ENCODE data around the gene GPR4. TPM values are rescaled to one million over a fixed set of nuclear protein-coding genes. Genes with fewer than 3 reads are reported as not detected.

Gene GPR4
- total RNA-seq, 4 donors from 2014 or later: 2.0 to 10.4 (median 5.9) TPM

DNA sequence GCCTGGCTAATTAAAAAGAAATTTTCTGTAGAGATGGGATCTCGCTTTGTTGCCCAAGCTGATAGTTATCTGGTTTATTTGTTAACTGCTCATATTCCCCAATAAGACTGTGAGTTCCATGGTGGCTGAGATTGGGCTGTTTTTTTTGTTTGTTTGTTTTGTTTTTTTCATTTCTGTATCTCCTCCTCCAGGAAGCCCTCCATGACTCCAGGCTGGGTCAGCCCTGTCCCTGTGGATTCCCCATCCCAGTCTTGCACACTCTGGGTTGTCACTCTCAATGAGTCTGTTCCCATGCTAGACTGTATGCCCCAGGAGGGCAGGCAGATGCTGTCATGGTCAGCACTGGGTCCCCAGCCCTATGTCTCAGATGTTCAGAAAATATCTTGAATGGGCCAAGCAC lies 34.3 kb upstream of the GPR4 start:
- no peak for TF ChIP-seq CTCF (IDR thresholded peaks at IDR 0.05; ENCODE audit: low read depth)

GRCh38 chr19:45632468-45633196 lies 30.6 kb upstream of the GPR4 start:
- no peak for TF ChIP-seq CTCF (IDR thresholded peaks at IDR 0.05; ENCODE audit: low read depth)

DNA sequence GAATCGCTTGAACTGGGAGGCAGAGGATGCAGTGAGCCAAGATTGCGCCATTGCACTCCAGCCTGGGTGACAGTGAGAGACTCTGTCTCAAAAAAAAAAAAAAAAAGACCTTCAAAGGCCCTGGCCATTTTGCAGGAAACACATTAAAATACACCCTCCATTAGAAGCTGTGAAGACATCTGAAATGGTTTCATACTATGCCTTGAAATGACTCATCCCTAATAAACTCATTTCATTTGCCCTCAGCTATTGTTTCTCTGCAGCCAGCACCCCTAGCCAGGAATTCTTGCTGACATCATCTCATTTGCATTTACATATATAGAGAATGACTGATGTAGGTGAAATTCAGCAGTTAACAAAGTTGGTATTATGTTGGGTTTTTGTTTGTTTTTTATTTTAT lies 28.5 kb upstream of the GPR4 start:
- no peak for TF ChIP-seq CTCF (IDR thresholded peaks at IDR 0.05; ENCODE audit: low read depth)

GRCh38 chr19:45629704-45630103 lies 27.7 kb upstream of the GPR4 start:
- TF ChIP-seq CTCF (IDR thresholded peaks at IDR 0.05; ENCODE audit: low read depth): no peak

GRCh38 chr19:45623984-45624383 lies 22.0 kb upstream of the GPR4 start:
- no peak for TF ChIP-seq CTCF (IDR thresholded peaks at IDR 0.05; ENCODE audit: low read depth)

DNA sequence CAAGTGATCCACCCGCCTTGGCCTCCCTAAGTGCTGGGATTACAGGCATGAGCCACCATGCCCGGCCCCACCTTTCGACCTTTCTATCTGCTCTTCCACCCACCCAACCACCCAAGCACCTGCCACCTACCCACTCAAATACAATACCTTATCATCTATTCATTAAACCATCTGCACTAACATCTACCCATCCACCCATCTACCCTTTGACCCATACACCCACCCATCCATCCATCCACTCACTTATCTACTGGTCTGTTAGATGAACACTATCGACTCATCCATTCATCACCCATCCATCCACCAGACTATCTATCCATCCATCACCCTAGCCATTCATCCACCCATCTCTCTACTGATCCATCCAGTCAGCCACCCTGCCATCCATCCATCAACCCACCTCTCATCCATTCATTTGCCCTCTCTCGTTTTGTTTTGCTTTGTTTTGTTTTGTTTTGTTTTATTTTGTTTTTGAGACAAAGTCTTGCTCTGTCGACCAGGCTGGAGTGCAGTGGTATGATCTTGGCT lies 20.0 kb upstream of the GPR4 start:
- TF ChIP-seq CTCF (IDR thresholded peaks at IDR 0.05; ENCODE audit: low read depth): no peak

DNA sequence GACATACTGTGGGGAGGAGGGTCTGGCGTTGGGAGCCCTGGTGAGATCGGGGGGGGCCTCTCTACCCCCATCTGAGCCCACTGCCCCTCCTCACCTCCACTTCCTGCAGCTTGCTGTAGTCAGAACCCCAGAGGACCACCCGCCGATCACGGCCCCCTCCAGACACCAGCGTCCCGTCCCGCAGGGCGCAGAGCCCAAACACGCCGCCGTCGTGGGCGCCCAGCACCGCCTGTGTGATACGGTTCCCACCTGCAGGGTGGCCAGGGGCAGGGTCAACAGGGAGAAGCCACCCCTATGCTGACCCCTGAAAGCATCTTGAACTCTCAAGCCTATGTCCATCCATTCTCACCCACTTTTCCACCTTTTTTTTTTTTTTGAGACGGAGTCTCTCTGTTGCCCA lies 19.4 kb upstream of the GPR4 start:
- no peak for TF ChIP-seq CTCF (IDR thresholded peaks at IDR 0.05; ENCODE audit: low read depth)
